IPS-18c (cell line): Measurements from ENCODE around the gene AATF.

Experiments
- H3K4me3 ChIP-seq: 2 replicates; pipeline ENCODE4 v1.7.0; 2013; ENCODE audit warnings: low read depth, mild to moderate bottlenecking, low read length, moderate library complexity; ENCODE audit not compliant: insufficient read depth
- H3K9me3 ChIP-seq: one replicate; pipeline ENCODE4 v1.6.1; 2013; ENCODE audit warnings: mild to moderate bottlenecking, low read length, moderate library complexity; ENCODE audit not compliant: control insufficient read depth, insufficient read depth

AATF gene

DNA sequence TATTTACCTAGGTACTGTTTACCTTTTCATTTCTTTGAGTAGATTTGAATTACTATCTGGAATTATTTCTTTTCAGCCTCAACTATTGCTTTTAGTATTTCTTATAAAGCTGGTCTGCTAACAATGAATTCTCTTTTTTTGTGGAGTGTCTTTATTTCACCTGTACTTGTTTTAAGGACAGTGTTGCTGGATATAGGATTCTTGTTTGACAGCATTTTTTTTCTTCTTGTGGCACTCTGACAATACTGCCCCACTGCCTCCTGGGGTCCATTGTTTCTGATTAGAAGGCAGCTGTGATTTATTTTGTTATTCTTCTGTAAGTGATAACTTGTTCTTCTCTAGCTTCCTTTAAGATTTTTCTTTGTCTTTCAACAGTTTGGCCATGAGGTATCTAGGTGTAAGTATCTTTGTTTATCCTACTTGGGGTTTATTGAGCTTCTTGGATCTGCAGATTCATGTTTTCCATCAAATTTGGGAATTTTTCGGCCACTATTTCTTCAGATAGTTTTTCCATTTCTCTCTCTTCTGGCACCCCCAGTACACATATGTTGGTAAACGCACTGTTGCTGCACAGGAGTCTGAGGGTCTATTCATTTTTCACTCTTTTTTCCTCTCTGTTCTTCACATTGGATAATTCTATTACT is 130.4 kb downstream of the AATF start:
- Histone ChIP-seq H3K9me3 (no peaks in the 10 kb centered on the region), H3K4me3 (no peak overlapping the region)

DNA sequence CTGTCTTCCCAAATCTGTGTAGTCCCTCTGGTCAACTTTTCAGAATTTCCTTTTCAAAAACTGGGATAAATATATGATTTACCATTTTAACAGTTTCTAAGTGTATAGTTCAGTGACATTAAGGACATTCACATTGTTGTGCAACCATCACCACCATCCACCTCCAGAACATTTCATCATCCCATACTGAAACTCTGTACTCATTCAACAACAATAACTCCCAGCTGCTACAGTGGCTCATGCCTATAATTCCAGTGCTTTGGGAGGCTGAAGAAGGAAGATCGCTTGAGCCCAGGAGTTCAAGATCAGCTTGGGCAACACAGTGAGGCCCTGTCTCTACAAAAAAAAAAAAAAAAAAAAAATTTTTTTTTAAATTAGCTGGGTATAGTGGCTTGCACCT is 131.0 kb downstream of the AATF start:
- no peaks in the 10 kb centered on the region for H3K9me3 ChIP-seq

DNA sequence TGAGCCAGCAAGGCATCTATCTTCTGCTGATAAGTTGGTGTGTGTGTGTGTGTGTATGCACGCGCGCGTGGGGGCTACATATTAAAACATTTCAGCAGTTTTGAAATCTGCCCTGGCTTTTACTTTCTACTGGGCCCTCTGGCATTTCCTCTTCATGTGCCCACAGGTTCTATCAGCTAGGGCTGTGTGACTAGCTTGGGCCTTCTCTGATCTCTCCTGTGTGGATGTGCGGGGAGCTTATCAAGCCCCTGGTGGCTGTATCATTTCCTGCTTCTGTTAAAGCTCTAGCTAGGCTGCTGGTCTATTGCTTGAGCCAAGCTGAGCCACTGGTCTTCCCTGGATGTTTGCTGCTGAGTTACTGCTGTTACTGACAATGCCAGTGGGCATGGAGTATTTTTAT is 132.5 kb downstream of the AATF start:
- no peak overlapping the region for H3K4me3 ChIP-seq
- H3K9me3 ChIP-seq, result no peaks in the 10 kb centered on the region

More for the DNA sequence above, 131.0 kb downstream of the AATF start:
- no peak overlapping the region for H3K4me3 ChIP-seq

DNA sequence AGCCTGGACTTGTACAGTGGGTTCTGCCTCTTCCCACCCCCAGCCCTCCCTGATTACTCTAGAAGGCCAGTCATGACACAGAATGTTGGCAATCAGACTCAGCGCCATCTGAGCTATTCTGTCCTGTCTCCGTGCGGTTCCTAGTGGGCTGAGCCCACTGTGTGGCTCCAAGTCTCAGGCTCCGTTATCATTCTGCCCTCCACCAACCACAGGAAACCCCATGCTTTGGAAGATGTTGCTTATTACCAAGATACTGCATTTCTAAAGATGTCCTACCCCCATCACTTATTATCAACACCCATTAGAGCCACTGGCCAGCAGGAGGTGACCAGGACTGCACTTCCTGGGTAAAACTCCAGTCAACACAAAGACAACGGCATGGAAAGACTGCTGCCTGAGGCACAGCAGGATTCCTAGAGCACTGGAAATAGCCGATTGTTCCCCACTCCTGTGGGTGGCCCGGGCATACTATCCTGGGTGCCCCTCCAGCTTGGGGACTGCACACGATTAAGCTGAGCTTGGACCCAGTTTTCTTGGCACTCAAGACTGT is 133.6 kb downstream of the AATF start:
- H3K4me3 ChIP-seq, result no peak overlapping the region
- H3K9me3 ChIP-seq, result no peaks in the 10 kb centered on the region

DNA sequence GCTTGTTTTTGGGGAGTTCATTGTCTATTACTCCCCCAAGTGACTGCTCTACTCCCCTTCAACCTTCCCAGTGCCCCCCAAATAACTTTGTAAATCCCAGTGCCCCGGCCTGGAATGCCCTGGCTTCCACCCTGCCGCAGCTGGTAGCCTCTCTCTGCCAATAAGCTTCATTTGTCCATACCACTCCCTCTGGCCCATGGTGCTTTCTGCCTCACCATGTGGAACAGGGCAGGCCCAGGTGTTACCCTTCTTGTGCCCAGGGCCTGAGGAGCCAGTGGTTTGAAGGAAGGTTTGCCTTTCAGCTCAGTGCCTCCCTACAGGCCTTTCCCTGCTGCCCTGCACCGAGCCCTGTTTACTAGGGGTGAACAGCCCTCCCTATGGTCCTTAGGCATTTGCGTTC is 134.2 kb downstream of the AATF start:
- H3K4me3 ChIP-seq, result no peak overlapping the region

DNA sequence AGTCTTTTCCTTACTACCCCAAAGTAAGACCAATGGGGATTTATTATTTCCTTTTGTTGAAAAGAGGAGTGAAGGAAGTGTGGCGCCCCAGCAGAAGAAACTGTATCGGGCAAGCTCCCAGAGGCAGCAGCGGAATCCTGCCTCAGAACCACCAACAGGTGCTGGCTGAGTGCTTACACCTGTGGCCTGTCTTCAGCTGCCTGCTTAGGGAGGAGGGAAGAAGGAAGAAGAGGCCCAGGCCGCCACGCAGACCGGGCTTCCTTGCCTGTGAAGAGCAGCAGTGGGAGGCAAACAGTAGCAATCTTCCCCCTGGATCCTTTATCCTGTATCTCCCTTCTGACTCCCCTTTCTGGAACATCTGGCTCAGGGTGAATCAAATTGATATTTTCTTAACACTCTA is 134.7 kb downstream of the AATF start:
- Histone ChIP-seq H3K9me3 (no peaks in the 10 kb centered on the region), H3K4me3 (no peak overlapping the region)

More for the DNA sequence above, 134.2 kb downstream of the AATF start:
- no peaks in the 10 kb centered on the region for H3K9me3 ChIP-seq

DNA sequence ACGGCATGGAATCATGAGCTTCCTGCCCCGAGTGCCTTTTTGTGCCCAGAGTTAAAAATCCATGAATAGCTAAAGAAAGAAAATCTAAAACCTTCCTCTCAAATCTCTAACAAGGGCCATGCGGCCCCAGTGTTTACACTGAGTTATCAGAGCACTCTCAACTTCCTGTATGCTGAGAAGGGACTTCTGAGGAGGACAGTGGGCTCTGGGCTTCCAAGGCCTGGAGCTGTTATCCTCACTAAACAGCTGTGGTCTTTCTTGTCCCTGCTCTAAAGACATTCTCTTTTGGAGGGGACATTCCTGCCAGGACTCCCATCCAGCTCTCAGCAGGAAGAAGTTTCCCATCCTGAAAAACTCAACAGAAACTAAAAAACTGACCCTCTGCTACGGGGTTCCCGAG is 135.6 kb downstream of the AATF start:
- H3K4me3 ChIP-seq, result no peak overlapping the region
- no peaks in the 10 kb centered on the region for H3K9me3 ChIP-seq

DNA sequence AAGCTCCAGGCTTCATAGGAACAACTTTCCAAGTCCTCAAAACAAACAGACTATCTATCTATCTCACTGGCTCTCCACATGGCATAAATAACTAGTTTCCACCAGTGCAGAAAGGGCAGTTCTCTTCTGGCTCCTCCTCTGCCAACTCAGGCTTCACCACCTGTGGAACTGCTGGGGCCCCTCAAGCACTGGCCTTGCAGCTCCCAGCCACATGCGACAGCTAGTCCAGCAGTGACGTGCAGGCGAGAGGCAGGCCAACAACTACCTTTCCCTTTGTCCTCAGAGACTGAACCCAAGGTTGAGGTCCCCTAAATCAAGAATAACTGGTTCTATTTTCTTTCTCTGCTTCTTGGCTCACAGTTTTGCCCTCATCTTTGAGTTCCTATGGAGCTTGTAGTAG is 137.6 kb downstream of the AATF start:
- no peak overlapping the region for H3K4me3 ChIP-seq
- H3K9me3 ChIP-seq, result no peaks in the 10 kb centered on the region

DNA sequence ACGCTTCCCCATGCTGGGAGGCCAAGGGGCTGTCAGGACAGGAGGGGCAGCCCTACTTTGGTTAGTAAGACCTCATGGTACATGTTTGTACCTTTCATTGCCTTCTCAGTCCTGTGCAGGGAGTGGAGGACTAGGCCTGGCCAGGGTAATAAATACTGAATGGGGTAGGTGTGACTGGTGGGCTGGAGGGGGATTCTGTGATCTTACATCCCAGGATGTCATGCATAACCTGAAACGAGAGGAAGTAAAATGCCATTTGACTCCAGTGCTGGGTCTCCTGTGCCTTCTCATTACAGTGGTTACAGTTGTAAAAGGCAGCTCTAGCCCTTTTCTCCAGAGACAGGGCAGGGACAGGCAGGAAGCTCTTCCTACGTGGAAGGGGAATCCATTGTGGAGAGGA is 138.2 kb downstream of the AATF start:
- no peaks in the 10 kb centered on the region for H3K9me3 ChIP-seq
- H3K4me3 ChIP-seq, result no peak overlapping the region

DNA sequence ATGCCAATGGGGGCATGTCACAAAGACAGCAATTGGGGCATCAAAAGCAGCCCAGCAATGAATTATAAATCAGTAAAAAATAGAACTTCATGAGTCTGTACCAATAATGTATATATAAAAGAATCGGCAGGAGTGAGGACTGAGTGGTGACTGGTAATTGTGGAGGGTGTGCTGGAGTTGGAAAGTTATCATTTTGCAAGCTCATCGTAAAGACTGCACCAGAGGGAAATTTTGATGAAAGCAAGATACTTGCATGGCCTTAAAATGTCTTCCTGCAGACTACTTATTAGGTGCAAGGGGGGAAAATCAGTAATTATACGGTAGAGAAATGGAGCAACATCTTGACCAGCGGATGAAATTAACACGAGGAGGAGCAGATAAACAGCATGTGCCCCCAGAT is 138.9 kb downstream of the AATF start:
- Histone ChIP-seq H3K4me3 (no peak overlapping the region), H3K9me3 (no peaks in the 10 kb centered on the region)

DNA sequence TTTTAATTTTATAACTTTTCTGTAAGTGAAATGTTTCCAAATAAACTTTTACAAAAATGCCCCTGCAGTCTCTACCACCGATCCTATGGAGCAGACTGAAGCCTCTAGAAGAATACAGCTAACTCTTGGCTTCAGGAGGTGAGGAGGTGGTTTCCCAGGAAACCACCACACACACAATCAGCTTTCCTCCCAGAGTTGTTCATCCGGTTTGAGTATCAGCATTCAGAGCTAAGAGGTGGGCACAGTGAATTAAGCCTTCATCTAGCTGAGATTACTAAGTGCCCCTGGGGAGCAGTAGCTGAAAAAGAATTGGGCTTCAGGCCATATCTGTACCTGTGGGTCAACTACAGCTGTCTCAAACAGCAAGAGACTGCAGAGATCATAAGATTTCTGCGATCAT is 139.7 kb downstream of the AATF start:
- Histone ChIP-seq H3K4me3 (no peak overlapping the region), H3K9me3 (no peaks in the 10 kb centered on the region)

DNA sequence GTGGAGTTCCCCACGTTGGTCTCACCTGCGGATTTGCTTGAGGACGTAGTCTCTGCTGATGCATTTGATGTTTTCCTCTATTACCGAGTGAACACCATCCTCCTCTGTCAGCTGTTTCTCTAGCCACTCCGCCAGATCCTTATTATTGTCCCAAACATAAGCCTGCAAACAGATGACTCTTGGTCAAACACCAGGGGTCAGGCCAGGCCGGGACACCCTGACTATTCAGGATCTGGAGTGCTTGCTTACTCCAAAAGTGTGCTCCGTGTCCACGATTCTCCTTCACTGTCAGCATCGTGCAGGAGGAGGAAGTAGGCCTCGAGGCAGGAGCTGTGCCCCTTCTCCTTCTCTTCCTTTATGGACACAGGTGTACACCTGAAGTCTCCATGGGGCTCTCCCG is 140.2 kb downstream of the AATF start:
- no peaks in the 10 kb centered on the region for H3K9me3 ChIP-seq
- no peak overlapping the region for H3K4me3 ChIP-seq

DNA sequence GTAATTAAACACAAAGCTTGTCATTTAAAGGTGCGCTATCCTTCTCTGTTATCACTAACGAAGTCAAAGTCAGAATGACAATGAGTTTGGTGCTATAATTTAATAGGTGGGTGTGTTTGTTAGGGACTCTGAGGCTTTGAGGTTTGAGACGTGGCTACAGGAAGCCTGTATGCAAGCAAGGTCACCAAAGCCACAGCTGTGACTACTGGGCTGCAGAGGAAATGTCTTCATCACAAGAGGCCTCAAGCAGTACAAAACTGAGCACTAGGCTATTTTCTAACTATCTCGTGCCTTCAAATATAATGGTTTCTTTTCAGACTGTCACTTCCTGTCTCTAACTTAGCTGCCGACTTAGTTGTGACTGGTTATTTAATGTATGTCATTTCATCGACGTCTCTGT is 141.2 kb downstream of the AATF start:
- Histone ChIP-seq H3K4me3 (no peak overlapping the region), H3K9me3 (no peaks in the 10 kb centered on the region)

DNA sequence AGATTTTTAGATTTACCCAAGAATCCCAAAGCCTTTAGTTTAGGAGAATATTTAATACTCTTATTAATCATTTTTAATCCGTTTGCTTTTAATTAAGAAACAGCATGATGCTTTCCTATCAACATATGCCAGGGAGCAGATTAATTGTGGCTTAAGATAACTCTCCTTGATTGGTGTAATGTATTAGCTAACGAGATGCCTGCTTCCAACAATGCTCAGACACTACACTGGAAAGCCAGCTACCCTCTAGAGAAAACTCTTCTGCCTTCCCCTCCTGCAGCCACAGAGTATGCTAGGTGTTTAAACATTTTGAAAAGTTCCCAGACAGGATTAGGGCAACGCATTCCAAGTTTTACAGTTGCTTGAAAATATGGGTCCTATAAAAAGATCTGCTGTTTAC is 142.2 kb downstream of the AATF start:
- Histone ChIP-seq H3K9me3 (no peaks in the 10 kb centered on the region), H3K4me3 (no peak overlapping the region)

DNA sequence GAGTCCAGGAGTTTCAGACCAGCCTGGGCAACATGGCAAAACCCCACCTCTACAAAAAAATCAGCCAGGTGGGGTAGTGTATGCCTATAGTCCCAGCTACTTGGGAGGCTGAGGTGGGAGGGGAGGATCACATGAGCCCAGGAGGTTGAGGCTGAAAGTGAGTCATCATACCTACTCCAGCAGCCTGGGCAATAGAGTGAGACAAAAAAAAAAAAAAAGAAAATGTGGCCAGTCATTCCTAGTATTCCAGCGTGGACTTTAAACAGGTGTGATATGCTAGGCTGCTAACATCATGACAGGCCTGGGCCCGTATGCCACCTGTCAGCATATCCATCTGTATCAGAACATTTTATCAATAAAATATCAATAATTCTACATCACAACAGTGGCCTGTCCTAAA is 143.3 kb downstream of the AATF start:
- Histone ChIP-seq H3K4me3 (no peak overlapping the region), H3K9me3 (no peaks in the 10 kb centered on the region)

DNA sequence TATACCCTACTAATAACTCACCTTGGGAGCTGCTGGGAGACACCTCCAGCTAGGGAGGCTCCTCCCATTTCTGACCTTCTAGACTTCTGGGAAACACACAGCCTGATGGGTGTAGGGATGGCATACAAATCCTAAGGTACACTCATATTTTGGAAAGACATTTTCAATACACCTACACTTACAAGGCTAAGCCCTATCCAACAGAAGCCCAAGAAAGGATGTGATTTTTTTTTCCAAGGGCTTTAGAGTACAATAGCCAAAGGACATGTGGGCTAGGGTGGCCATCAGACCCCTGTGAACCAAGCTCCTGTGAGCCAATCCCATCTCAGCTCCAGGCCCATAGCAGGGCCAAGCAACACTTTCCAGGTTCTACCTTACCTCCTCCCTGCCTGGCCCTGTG is 143.9 kb downstream of the AATF start:
- Histone ChIP-seq H3K9me3 (no peaks in the 10 kb centered on the region), H3K4me3 (no peak overlapping the region)

DNA sequence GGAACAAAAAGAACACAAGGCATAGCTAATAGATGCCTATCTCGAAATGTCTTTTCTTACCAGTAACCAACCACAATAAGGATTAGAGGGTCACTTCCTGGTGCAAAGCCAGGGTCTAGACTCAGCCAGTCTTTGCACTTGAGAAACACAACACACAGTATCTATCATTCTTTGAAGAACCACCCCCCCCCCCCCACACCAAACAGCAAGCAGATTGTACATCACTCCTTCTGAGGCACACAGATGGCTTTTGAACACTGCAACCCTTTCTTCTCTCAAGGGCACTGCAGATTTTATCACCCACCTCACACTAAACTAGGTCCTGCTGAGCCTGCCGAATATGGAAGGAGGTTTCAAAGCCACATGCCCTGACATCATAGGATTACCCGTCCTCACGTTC is 145.6 kb downstream of the AATF start:
- Histone ChIP-seq H3K9me3 (no peaks in the 10 kb centered on the region), H3K4me3 (no peak overlapping the region)

DNA sequence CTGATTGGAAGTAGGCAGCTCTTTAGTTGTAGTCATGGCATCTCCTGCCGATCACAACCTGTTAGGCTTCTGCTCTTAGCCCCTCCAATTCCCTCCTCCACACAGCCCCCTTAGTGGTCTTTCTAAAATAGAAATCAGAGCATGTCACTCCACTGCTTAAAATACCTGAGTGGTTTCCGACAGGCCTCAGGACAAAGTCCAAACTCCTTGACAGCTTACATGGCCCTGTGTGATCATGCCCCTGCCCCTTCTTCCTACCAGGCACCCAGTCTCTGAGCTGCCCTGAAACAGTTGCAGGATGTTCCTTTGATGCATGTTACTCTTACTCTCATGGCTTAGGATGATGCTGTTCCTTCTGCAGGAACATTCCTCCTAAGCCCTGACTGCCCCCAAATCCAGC is 147.3 kb downstream of the AATF start:
- no peak overlapping the region for H3K4me3 ChIP-seq
- H3K9me3 ChIP-seq, result no peaks in the 10 kb centered on the region

DNA sequence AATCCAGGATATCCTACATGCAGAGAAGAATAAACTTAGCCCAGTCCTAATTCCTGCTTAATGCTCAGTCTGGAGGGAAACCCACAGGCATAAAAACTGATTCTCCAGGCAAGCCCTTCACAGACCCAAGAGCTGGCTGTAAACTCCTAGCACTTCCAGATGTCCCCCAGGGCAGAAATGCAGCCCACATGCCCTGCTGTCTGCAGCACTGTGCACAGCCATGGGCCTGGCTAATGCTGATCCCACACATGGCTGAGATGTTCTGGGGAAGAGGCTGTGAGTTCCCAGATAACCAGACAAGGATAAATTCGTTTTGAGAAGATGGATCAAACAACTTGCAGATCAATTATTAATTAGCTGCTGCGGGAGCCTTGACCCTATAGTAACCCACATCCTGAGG is 148.4 kb downstream of the AATF start:
- Histone ChIP-seq H3K4me3 (no peak overlapping the region), H3K9me3 (no peaks in the 10 kb centered on the region)
